Large intestine (tissue), 3 donors: Measurements from ENCODE around the gene NR2F1. TPM values are rescaled to one million over a fixed set of nuclear protein-coding genes. Genes with fewer than 3 reads are reported as not detected.

Experiments
- DNase-seq, 2 donors: peaks; one replicate each; pipeline versions ENCODE4 v3.0.0 to v3.0.0-alpha.2; 2013
- H3K27ac ChIP-seq: one replicate; pipeline ENCODE4 v1.5.1; 2013; ENCODE audit warnings: low read length
- H3K27me3 ChIP-seq: 2 replicates; pipeline ENCODE4 v1.6.1; 2013; ENCODE audit warnings: low read length; ENCODE audit not compliant: control insufficient read depth, insufficient read depth
- H3K36me3 ChIP-seq: 2 replicates; pipeline ENCODE4 v1.6.1; 2013; ENCODE audit warnings: low read length; ENCODE audit not compliant: control insufficient read depth, insufficient read depth
- H3K4me1 ChIP-seq: one replicate; pipeline ENCODE4 v1.6.1; 2013; ENCODE audit warnings: low read length; ENCODE audit not compliant: control insufficient read depth, insufficient read depth
- H3K4me3 ChIP-seq: one replicate; pipeline ENCODE4 v1.5.1; 2013; ENCODE audit warnings: low read length
- H3K9me3 ChIP-seq: one replicate; pipeline ENCODE4 v1.6.1; 2013; ENCODE audit warnings: mild to moderate bottlenecking, low read depth, low read length, moderate library complexity; ENCODE audit not compliant: control insufficient read depth
- WGBS: methylation state at CpG from one replicate; pipeline ENCODE4 v1.1.5; 2013; ENCODE audit warnings: low lambda C conversion rate; ENCODE audit not compliant: insufficient coverage; 5-methylcytosine and 5-hydroxymethylcytosine counted together
- polyA plus RNA-seq: library from polyadenylated mRNA; unstranded; fragments of 120-200 nt; gene quantifications from one replicate; pipeline ENCODE4 v1.2.1, GENCODE V29; 2013

The NR2F1 gene
- polyA plus RNA-seq, 1 donor, result 7.6 TPM

DNA sequence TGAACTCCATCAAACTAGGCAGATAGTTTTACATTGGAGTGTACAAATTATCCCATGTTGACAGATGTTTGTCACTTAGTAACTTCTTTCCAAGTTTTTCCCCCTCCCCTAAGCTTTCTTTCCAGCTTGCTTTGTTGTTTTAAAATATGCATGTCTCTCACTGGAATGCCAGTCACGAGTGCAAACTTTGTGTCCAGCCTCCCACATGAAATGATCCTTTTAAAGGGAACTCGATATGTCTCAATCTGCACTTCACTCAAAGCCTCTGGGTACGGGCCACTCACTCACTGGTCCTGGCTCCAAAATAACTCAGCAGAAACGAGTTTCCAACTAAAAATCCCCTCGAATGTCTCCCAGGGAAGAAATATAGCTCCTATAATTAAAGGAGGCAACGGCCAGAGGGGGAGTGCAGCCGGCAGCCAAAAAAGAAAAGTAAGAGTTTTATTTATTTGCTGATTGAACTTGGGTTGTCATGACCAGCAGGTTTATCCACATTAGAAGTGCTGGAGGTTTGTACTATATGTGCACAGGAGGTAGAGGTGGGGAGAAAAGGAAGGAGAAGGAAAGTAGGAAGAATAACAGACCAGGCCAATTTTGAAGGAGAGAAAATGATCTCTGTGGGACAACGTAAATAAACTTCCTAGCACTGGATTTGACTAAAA lies 17.5 kb downstream of the NR2F1 start:
- Histone ChIP-seq H3K27ac (no peak overlapping the region), H3K4me1 (peaks cover 7% of the 10 kb centered on the region), H3K36me3 (no peaks in the 10 kb centered on the region), H3K9me3 (peaks cover 19% of the 10 kb centered on the region), H3K27me3 (peaks cover 99% of the 10 kb centered on the region), H3K4me3 (no peak overlapping the region)
- DNase-seq, result no peak
- WGBS, result no CpG with 5 or more reads among the region's 8 CpGs

DNA sequence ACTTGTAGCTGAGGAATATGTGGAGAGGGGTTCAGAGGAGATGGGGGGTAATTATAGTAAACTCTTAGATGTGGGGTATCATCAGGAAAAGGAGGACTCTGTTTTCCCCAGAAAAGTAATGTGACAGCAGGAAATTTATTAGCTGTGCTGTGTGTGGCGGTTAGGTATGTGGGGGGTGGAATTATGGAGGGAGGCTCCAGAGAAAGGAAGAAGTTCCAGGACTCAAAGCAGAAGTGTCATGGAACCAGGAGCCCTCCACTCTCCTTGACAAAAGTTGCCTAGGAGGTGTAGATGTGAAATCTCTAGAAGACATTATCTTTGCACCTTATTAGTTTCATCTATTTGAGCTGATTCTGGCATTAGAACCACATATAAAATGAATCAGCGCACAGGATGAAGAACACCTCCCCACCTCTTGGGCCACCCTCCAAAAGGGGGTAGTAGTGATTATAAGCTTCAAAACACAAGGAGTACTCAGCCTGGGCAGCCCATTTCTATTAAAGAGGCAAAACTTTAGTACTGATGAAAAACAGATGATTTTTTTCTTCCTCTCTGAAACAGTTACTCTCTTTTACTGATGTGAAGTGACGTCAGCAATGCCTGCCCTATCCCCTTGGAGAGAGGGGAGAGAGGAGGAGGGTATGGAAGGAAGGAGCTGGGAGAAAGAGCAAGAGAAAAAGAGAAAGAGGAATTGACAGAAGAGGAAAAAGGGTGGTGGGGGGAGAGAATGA lies 18.2 kb downstream of the NR2F1 start:
- Histone ChIP-seq H3K27ac (no peak overlapping the region), H3K9me3 (peaks cover 17% of the 10 kb centered on the region), H3K4me1 (peaks cover 7% of the 10 kb centered on the region), H3K27me3 (peaks cover 99% of the 10 kb centered on the region), H3K4me3 (no peak overlapping the region), H3K36me3 (no peaks in the 10 kb centered on the region)
- DNase-seq, result no peak
- 0% methylated on average over 2 of the region's 3 CpGs for WGBS

DNA sequence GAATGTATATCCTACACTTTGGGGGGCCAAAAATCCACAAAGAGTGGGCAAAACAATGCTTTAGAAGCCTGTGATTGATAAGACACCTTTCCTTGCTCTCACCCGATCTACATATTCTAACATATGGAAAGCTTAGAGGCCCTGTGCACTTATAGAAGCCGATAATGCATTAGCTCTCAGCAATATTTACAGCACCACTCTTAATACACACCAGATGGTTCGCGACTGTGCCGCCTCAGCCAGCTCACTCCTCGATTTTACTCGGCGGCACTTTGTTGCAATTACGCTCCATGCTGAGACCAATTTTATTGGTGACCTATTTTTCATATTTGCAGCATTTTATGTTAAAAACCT lies 18.8 kb downstream of the NR2F1 start:
- Histone ChIP-seq H3K4me3 (no peak overlapping the region), H3K36me3 (no peaks in the 10 kb centered on the region), H3K27ac (no peak overlapping the region), H3K27me3 (peaks cover 98% of the 10 kb centered on the region), H3K9me3 (peaks cover 14% of the 10 kb centered on the region), H3K4me1 (peaks cover 3% of the 10 kb centered on the region)
- DNase-seq, result no peak
- no CpG with 5 or more reads among the region's 9 CpGs for WGBS

DNA sequence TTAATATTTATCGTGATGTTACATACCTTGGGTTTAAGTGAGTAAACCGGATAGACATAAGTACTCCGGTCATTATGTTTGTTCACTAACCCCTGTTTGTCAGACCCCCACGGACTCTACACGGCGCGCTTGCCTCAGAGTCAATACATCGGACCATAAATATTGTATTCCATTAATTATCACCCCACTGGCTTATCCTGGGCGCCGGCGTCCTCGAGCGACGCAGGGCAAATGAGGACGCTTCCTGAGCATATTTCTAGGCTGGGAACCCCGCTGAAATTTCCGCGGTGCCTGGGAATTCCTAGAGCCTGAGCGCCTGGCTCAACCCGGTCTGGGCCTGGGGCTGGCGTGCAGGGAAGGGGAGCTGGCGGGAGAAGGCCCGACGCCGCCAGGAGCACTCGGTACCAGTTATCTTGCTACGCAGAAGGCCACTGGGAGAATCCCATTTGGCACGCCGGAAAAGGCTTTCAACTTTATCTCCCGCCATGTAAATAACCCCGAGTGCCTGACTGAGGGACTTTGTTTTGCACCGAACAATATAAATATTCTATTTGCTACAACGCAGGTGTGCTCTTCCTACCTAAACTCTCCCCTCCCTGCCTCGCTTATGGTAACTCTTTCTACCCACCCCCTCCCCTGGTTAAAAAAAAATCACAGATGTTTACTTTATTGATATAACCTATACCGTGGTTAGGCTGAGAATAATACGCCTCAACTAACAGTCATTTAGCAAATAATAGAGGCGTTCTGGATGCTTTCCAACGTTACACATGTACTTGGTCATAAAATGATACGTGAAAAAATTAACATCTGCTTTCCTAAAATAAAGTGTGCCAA lies 19.4 kb downstream of the NR2F1 start:
- Histone ChIP-seq H3K27me3 (peaks cover 98% of the 10 kb centered on the region), H3K27ac (no peak overlapping the region), H3K36me3 (no peaks in the 10 kb centered on the region), H3K4me1 (no peaks in the 10 kb centered on the region), H3K9me3 (peaks cover 9% of the 10 kb centered on the region), H3K4me3 (no peak overlapping the region)
- DNase-seq, result no peak
- 21% methylated on average over 6 of the region's 39 CpGs for WGBS

DNA sequence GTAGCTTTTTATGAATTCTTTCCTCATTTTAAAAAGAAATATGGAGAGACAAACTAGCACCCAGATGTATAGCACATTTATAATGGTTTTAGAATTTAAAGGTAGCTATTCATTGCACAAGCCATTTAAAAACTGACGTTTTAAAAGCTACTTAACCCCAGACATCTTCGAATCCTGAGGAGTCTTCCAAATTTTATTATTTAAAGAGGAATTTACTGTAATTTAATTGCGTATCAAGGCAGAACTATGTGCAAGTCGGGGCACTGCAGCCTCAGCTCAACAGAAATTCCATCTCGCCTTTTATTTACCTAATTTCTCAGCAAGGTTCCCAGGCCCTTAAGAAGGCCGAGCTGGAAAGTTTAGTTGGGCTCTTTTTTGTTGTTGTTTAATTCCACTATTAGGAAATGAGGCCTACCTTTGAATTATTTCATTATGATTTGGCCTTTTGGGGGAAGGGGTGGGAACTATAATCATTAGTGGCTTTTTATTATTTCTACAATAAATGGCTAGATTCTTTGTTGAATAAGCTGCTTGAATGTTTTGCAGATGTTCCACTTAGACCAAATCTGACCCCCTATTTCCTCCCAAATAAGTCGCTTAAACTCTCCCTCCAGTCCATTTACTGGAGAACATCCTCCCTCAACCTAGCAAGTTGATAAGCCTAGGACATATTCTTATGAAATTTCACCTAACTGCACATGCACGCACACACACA lies 20.2 kb downstream of the NR2F1 start:
- Histone ChIP-seq H3K9me3 (peaks cover 9% of the 10 kb centered on the region), H3K27me3 (peaks cover 98% of the 10 kb centered on the region), H3K36me3 (no peaks in the 10 kb centered on the region), H3K4me3 (no peak overlapping the region), H3K27ac (no peak overlapping the region), H3K4me1 (no peaks in the 10 kb centered on the region)
- 20% methylated on average over 1 of the region's 8 CpGs for WGBS
- no peak for DNase-seq

DNA sequence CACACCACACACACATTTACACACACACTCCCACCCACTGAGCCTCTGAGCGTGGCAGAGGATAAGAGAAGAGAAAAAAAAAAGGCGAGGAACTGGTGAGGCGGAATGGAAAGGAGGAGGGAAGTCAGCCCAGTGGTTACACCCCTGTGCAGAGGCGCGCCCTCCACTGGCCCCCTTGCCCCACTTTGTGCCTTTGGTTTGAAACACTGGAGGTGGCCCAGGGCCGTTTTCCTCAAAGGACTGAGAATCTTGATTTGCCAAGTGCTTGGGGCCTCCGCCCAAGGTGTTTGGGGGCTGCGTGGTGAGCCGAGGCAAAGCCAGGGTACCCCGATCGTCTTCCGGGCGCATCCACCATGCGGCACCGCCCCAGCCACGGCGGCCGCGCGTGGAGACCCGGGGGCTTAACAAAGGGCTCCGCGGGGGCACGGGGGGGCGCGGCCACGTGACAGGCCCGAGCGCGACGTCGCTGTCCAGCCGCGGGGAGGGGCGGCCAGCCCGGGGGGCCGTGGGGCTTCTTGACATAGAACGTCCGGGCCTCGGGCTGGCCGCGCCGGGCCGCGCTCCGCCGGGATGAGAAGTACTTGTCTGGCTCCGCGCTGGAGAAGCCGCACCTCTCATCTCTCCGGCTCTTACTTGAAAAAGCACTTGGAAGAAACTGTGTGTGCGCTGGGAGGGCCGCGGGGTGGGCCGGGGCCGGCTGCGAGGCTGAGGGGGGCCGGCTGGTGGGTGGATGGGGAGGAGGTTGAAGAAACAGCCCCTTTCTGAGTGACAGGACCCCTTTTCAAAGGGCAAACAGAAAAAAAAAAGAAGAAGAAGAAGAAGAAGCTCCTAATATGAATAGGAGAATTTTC lies 21.0 kb downstream of the NR2F1 start:
- Histone ChIP-seq H3K9me3 (peaks cover 6% of the 10 kb centered on the region), H3K4me1 (no peaks in the 10 kb centered on the region), H3K27ac (no peak overlapping the region), H3K27me3 (peaks cover 98% of the 10 kb centered on the region), H3K36me3 (no peaks in the 10 kb centered on the region), H3K4me3 (no peak overlapping the region)
- WGBS, result no CpG with 5 or more reads among the region's 58 CpGs
- DNase-seq, result no peak

DNA sequence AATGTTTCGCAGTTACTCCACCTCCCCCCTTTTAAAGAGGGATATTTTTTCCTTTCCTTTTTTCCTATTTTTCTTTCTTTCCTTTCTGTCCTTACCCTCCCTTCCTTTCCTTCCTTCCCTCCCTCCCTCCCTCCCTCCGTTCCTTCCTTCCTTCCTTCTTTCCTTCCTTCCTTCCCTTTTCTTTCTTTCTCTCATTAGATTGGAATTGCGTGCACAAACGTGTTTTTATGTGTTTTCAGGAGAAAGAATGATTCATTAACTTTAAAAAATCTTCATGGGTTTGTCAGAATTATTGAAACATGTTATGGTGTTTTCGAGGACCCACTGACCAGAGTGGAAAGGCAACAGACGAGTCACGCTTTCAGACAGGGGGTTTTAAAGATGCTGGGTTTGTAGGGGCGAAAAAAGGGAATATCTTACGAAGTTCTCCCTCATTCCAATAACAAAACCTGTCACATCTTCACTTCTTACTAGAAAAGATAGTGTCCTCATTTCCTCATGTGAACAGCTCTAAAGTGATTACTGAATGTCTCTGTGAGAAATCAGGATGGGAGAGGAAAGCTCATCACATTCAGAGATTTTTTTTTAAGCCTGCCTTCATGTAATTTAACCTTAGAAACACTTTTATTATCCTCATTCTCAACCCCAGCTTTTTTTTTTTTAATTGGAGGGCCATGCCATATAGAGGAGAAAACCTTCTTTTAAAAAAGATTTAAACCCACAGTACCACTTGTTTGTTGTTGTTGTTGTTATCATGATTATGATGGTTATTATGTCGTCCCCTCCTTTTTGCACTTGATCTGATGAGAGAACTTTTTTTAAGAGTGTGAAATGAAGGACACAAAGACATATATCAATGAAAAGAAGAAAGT lies 21.9 kb downstream of the NR2F1 start:
- peaks cover 98% of the 10 kb centered on the region for H3K27me3 ChIP-seq

DNA sequence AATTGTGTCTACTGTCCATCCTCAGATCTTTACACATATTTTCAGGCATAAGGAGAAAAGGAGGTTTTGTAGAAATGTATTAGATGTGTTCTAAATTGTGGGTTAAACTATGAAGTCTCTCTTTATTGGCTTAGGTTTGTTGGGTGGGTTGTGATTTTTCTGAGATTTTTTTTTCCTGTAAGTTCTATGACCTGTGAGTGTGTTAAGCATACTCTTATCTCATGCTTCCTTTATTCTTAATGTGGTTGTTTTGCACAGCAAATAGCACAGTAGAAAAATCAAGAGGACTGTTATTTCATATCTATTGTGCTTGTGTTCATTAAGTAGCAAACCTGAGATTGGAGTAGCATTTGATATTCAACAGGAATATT lies 23.3 kb downstream of the NR2F1 start:
- no peaks in the 10 kb centered on the region for H3K36me3 ChIP-seq
- peaks cover 98% of the 10 kb centered on the region for H3K27me3 ChIP-seq
- no peak overlapping the region for H3K4me3 ChIP-seq
- no peak overlapping the region for H3K27ac ChIP-seq
- DNase-seq, result no peak
- no peaks in the 10 kb centered on the region for H3K4me1 ChIP-seq
- peaks cover 6% of the 10 kb centered on the region for H3K9me3 ChIP-seq

More for the DNA sequence above, 21.9 kb downstream of the NR2F1 start:
- Histone ChIP-seq H3K27ac (no peak overlapping the region), H3K4me1 (no peaks in the 10 kb centered on the region), H3K36me3 (no peaks in the 10 kb centered on the region), H3K9me3 (peaks cover 6% of the 10 kb centered on the region), H3K4me3 (no peak overlapping the region)
- 17% methylated on average over 1 of the region's 10 CpGs for WGBS
- no peak for DNase-seq
